BE2C (cell line): ENCODE measurements around the gene ZNF597.

Source experiments
- DNase-seq: peaks from one replicate; pipeline ENCODE4 v3.0.0-alpha.2; 2020
- H3K27me3 ChIP-seq: fragments of 250-450 bp; sonication (Bioruptor Pico); 2 replicates; pipeline ENCODE4 v1.5.1; 2020; ENCODE audit warnings: mild to moderate bottlenecking
- H3K36me3 ChIP-seq: fragments of 250-450 bp; sonication (Bioruptor Pico); 2 replicates; pipeline ENCODE4 v1.5.1; 2020; ENCODE audit warnings: mild to moderate bottlenecking
- H3K4me1 ChIP-seq: fragments of 250-450 bp; sonication (Bioruptor Pico); 2 replicates; pipeline ENCODE4 v1.5.1; 2020
- H3K4me3 ChIP-seq: 2 replicates; pipeline ENCODE4 v1.5.1; 2011; ENCODE audit warnings: low read depth, low read length
- H3K9me3 ChIP-seq: fragments of 250-450 bp; sonication (Bioruptor Pico); 2 replicates; pipeline ENCODE4 v1.5.1; 2020
- CTCF ChIP-seq: IDR thresholded peaks from 2 replicates; pipeline ENCODE4 v1.5.1; 2012; ENCODE audit warnings: mild to moderate bottlenecking, low read depth, low read length

Gene ZNF597

GRCh38 chr16:3469736-3470135, 26.4 kb upstream of the ZNF597 start:
- no peak for TF ChIP-seq CTCF
- peaks cover 13% of the 10 kb centered on the region for H3K36me3 ChIP-seq

GRCh38 chr16:3468501-3468900, 25.2 kb upstream of the ZNF597 start:
- Histone ChIP-seq H3K4me3 (no peak overlapping the region), H3K9me3 (no peaks in the 10 kb centered on the region)
- no peak for TF ChIP-seq CTCF

More at GRCh38 chr16:3469736-3470135, 26.4 kb upstream of the ZNF597 start:
- Histone ChIP-seq H3K4me1 (no peaks in the 10 kb centered on the region), H3K27me3 (no peaks in the 10 kb centered on the region), H3K4me3 (no peak overlapping the region), H3K9me3 (no peaks in the 10 kb centered on the region)
- no peak for DNase-seq

GRCh38 chr16:3467921-3468320, 24.6 kb upstream of the ZNF597 start:
- no peaks in the 10 kb centered on the region for H3K4me1 ChIP-seq
- peaks cover 13% of the 10 kb centered on the region for H3K36me3 ChIP-seq
- no peak for TF ChIP-seq CTCF
- no peak overlapping the region for H3K4me3 ChIP-seq
- peak; percentile 30 for DNase-seq
- H3K9me3 ChIP-seq: no peaks in the 10 kb centered on the region
- H3K27me3 ChIP-seq: no peaks in the 10 kb centered on the region

More at GRCh38 chr16:3468501-3468900, 25.2 kb upstream of the ZNF597 start:
- H3K27me3 ChIP-seq: no peaks in the 10 kb centered on the region
- no peak for DNase-seq
- H3K36me3 ChIP-seq: peaks cover 13% of the 10 kb centered on the region
- H3K4me1 ChIP-seq: no peaks in the 10 kb centered on the region

GRCh38 chr16:3467182-3467581, 23.9 kb upstream of the ZNF597 start:
- no peak for TF ChIP-seq CTCF
- H3K36me3 ChIP-seq: peaks cover 13% of the 10 kb centered on the region
- H3K9me3 ChIP-seq: no peaks in the 10 kb centered on the region
- H3K27me3 ChIP-seq: no peaks in the 10 kb centered on the region
- no peaks in the 10 kb centered on the region for H3K4me1 ChIP-seq
- no peak for DNase-seq
- no peak overlapping the region for H3K4me3 ChIP-seq

- Histone ChIP-seq H3K9me3 (no peaks in the 10 kb centered on the region), H3K36me3 (peaks cover 13% of the 10 kb centered on the region), H3K4me3 (no peak overlapping the region), H3K27me3 (no peaks in the 10 kb centered on the region), H3K4me1 (no peaks in the 10 kb centered on the region)
- DNase-seq: no peak
- no peak for TF ChIP-seq CTCF
Measured at GRCh38 chr16:3465911-3466584, 22.7 kb upstream of the ZNF597 start.

GRCh38 chr16:3465301-3465700, 22.0 kb upstream of the ZNF597 start:
- Histone ChIP-seq H3K4me1 (no peaks in the 10 kb centered on the region), H3K4me3 (no peak overlapping the region), H3K36me3 (peaks cover 13% of the 10 kb centered on the region), H3K9me3 (no peaks in the 10 kb centered on the region), H3K27me3 (no peaks in the 10 kb centered on the region)
- no peak for DNase-seq
- no peak for TF ChIP-seq CTCF
